GM19468 (cell line): Measurements from ENCODE around the gene RAB17.

Experiments
- ATAC-seq: cut with Tn5 transposase; IDR thresholded peaks from one replicate; pipeline ENCODE4 v1.9.1; 2021; ENCODE audit warnings: mild to moderate bottlenecking, moderate library complexity, moderate number of reproducible peaks; ENCODE audit not compliant: unreplicated experiment; ENCODE audit errors: extremely low read depth

The RAB17 gene

GRCh38 chr2:237540823-237541222 lies 49.7 kb downstream of the RAB17 start:
- ATAC-seq = no peak

GRCh38 chr2:237540223-237540775 lies 50.2 kb downstream of the RAB17 start:
- no peak for ATAC-seq

DNA sequence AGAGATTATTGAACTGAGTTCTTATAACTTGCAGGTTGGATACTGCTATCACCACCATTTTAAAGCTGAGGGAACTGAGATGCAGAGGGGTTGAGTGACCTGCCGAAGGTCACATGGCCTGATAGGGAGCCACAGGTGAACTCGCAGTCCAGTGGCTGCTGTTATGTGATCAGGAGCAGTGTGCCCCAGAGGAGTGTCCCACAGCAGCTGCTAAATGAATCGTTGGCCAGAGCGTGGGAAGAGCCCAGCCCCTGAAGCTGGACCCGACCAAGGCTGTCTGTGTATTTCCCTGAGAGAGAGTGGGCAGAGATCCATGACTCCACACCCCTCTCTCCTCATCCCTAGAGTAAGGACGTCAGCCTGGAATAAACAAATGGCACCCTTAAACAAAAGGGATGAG lies 50.9 kb downstream of the RAB17 start:
- ATAC-seq = no peak

DNA sequence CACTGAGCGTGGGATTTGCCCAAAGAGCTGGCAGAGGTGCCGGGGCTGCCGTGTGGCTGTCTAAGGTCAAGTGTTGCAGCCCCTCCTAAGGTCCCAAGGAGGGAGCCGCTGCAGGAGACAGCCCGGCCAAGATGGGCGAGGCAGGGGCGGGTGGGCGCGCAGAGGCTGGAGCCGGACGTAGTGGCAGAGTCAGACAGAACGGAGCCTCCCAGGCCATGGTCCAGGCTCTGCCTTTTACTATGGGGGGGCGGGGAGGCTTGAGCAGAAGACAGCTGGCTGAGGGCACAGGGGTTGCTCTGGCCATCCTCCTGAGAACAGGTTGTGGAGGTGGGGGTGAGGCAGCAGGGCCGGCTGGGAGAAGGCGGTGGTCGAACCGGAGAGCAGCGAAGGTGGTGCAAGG lies 51.6 kb downstream of the RAB17 start:
- ATAC-seq = no peak

DNA sequence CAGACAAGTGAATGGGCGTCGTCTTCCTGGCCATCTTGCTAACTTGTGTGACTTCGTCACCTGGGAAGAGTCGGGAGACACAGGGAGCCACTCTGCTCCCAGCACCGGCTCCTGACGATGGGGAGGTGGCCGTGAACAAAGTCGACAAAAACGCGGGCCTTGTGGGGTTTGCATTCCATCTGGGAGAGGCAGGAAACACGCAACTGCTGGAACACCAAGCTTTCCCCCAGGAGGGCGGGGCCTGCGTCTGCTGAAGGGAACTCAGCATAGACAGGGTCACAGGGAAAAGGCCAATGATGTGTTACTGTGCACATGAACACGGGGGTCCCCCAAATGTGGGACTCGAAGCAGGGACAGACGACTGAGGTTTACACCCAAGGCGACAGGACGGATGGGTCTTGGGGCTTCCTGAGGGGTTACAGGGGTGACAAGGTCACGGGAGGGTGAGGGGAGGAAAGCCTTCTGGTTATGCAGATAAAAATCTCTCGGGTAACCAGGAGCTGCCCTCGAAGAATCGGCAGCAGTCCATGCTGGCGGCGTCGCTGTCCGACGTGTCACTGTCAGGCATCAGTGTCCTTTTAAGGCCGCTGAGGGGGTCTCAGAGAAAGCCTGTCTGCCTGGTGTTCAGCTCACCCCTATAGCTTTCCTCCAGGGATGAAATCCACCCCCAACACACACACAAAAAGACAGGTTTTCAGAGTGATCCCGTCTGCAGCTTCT lies 52.4 kb downstream of the RAB17 start:
- ATAC-seq = no peak

GRCh38 chr2:237536617-237537016 lies 53.9 kb downstream of the RAB17 start:
- ATAC-seq = no peak

DNA sequence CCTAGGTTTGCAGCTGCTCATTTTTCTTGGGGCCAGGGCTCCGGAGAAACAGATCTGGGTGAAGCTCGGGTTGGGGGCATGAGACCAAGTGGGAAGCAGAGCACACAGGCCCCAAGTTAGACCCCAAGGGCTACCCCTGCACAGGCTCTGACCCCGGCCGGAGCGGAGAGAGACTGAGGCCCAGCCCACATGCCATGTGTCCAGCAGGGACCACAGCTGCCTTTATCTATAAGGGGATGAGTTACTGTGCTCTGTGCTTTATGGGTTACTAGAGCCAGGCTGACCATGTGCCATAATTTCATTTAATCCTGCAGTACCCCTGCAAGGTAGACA lies 54.5 kb downstream of the RAB17 start:
- ATAC-seq = no peak

DNA sequence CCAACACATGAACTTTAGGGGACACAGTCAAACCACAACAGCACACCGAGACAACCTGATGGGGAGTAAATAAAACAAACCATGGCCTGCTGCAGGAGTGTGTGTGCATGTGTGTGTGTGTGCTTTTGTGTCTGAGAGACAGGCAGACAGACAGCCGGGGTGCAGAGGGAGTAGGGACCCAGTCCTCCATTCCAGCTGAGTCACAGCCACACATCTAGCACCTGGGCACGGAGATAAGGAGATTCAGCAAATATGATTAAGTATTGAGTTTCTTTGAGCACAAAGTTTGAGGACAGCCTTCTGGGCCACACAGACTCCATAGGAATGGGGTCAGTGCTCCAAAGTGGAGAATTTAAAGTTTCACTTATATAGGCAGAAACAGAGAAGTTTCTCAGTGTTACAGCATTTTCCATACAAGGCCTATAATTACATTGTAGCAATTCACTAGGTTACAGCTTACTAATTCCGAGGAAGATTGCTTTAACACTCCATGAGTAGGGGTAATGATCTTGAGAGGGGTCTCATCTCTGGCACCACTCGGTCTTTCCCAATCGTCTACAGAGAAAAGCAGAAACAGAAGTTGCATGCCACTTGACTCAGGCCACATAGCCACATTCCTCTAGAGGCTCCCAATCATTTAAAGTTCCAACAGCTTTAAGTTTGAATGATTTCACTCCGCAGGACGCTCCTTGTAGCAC lies 55.0 kb downstream of the RAB17 start:
- no peak for ATAC-seq

- no peak for ATAC-seq
These were observed 56.2 kb downstream of the RAB17 start for GRCh38 chr2:237534380-237534779.

DNA sequence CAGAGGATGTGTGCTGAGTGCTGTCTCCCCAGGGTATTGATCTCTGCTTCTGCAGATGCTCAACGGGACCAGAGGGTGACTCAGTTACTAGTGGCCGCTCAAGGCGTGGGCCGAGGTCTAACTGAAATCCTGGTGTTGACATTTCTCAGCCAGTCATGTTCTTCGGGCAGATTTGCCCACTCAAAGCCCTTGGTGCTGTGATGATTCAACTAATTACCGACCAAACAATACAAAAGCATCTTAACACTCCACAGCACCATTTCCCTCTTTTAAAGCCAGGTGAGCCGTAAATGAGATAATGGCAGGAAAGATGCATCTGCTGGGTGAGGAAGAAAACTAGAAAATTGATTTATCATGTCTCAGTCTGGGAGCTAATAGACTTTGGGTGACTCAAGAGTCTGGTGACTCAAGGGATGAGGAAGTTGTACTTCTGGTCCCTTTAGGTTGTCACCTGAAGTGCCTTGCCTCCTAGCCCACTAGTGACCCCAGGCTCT lies 56.8 kb downstream of the RAB17 start:
- ATAC-seq = no peak

- ATAC-seq = no peak
These were observed 58.4 kb downstream of the RAB17 start for GRCh38 chr2:237532160-237532559.

DNA sequence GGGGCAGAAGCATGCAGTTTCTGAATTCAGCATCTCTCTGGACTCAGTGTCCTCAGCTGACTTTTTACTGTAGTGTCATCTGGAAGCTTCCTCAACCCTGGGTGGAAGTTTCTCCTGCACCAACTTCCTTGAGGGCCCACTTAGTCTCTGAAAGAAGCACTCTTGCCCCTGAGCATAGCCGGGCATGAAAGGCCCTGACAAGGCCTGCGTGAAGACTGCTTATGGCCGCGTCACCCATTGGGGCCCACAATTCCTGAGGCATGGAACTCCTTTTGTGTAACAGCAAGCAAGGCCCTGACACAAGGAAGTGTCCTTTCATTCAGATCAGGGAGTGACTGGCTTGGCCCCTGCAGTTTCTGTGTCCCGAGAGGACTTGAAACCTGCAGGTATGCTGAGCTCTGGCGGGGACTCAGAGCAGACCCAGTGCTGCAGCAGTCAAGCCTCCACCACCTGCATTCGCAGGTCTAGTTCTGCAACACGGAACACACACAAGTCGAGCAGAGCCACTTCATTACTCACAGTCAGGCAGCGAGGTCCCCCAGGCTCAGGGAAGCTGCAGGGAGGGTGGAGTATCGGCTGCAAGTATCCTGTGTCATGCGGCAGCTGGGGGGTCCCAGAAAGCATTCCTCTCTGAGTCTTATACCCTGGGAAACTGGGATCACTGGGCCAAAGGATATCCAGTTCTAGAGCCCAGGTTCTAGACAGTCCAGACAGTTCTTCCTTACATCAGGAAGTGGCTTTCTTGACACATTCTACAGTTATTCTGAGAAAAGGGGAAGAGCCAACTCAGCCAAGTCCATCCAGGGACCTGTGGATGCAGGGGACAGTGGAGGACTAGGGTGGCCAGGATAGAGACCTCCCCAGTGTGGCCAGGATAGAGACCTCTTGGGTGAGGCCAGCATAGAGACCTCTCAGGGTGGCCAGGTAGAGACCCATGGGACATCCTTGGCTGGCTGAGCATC lies 59.8 kb downstream of the RAB17 start:
- ATAC-seq = peak; percentile 40

DNA sequence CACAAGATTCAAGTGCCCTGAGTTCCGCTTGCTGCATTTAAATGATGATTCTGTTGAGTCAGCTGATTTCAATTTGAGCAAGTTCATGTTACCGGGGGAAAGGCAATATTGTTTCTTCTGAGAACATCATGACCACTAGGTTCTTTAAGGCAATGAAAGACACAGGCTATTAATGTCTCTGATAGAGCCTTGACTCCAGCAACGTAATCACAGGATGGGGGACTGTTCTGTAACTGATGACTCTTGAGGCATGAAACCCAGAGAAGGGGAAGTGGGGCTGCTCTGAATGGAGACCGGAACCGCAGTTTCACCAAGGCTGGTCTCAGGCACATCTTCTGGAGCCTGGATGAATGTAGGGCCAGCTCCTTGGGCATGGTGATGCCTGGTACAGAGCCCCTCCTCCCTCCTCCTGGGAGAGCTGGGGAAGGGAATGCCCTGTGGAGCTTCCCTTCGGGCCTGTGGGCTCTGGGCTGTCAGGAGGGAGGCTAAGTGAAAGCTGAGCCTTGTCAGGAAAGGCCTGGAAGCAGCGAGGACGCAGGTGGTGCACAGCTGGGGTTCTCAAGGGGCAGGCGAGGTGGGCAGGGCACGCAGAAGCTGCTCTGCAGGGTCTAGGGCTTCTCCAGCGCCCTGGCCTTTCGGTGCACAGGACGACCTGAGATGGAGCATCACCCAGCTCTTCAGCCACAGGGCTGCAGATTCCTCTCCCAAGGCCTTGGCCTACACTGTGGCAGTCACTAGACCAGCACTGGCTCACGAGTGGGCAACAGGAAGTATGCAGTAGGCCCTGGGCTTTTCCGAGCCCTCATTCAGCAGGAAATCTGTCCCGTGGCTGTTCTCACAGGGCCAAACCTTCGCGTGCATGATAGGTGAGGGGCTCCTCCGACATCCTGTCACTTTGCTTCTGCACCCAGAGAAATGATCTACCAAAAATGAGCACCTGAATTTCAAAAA lies 60.8 kb downstream of the RAB17 start:
- peak; percentile 83 for ATAC-seq

DNA sequence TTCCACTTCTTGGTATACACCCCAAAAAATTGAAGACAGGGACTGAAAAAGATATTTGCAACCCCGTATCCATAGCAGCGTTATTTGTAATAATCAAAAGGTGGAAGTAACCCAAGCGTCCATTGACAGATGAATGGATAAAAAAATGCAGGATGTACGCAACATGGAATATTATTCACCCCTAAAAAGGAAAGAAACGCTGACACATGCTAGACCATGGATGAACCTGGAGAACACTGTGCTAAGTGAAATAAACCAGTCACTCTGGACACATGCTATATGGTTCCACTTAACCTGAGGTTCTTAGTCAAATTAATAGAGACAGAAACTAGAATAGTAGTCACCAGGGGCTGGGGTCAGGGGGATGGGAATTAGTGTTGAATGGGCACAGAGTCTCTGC lies 62.8 kb downstream of the RAB17 start:
- no peak for ATAC-seq

- no peak for ATAC-seq
These were observed 63.3 kb downstream of the RAB17 start for GRCh38 chr2:237527233-237527632.

- ATAC-seq = no peak
These were observed 64.9 kb downstream of the RAB17 start for GRCh38 chr2:237525559-237526157.

DNA sequence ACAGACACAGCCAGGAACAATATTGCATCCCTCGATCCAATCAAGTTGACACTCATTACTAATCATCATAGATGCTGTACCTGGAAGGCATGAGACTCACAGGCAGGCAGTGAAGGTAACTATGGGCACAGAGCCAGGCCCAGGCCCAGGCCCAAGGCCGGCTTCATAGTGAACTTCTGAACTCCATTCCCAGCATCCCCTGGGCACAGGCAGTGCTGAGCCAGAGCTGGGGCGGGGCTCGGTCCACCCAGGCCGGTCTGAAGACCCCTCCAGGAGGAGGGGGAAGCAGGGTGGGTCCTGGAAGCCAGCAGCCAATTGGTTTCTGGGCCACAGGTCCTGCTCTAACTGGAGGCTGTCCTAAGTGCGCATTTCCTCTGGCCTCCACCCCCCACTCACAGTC lies 65.9 kb downstream of the RAB17 start:
- no peak for ATAC-seq
